Testis (tissue), 2 donors: ENCODE measurements around the gene SGPL1.

Source experiments
- CTCF ChIP-seq, 3 experiments: fragments of 450-650 bp in 2 of 3; fragments of 200-600 bp in 1 of 3; sonication (generic) in 1 of 3; IDR thresholded peaks; one replicate each; pipeline ENCODE4 v1.5.1; 2016 to 2019; ENCODE audit warnings: antibody characterized with exemption in 3 of 3, mild to moderate bottlenecking in 2 of 3, moderate library complexity in 1 of 3
- POLR2A ChIP-seq: fragments of 450-650 bp; IDR thresholded peaks from one replicate; pipeline ENCODE4 v1.6.1; 2017; ENCODE audit warnings: antibody characterized with exemption, mild to moderate bottlenecking, moderate library complexity

GRCh38 chr10:70778267-70778924, 37.4 kb upstream of the SGPL1 start:
- no peak for TF ChIP-seq CTCF (IDR thresholded peaks at IDR 0.05)
- TF ChIP-seq POLR2A, result no peak
